T-helper 2 cell (primary cell): Measurements from ENCODE around the gene RPRD1B.
"Not testable (repeated sequence)": the region's sequence is repeated elsewhere in the genome, so short reads cannot be mapped to it uniquely, and the experiment has no call there.

Experiments
- DNase-seq, 5 experiments: peaks; one replicate each; pipeline versions ENCODE4 v3.0.0 to v3.0.0-alpha.2; 2012 to 2022

Gene RPRD1B

GRCh38 chr20:38075161-38075998 lies 41.8 kb downstream of the RPRD1B start:
- no peak for DNase-seq

GRCh38 chr20:38076548-38076947 lies 43.0 kb downstream of the RPRD1B start:
- no peak for DNase-seq

GRCh38 chr20:38078084-38078483 lies 44.5 kb downstream of the RPRD1B start:
- DNase-seq = no peak

- no peak for DNase-seq
Observed at GRCh38 chr20:38079353-38079752, 45.8 kb downstream of the RPRD1B start.

- no peak for DNase-seq
Observed at GRCh38 chr20:38081575-38081974, 48.0 kb downstream of the RPRD1B start.

- no peak for DNase-seq
Observed at GRCh38 chr20:38082894-38083293, 49.3 kb downstream of the RPRD1B start.

- no peak for DNase-seq
Observed at GRCh38 chr20:38083338-38084048, 49.9 kb downstream of the RPRD1B start.

GRCh38 chr20:38084425-38084951 lies 50.9 kb downstream of the RPRD1B start:
- DNase-seq = no peak

- DNase-seq = no peak
Observed at GRCh38 chr20:38085026-38085425, 51.5 kb downstream of the RPRD1B start.

- DNase-seq = no peak
Observed at GRCh38 chr20:38089500-38089899, 56.0 kb downstream of the RPRD1B start.

- no peak for DNase-seq
Observed at GRCh38 chr20:38090061-38090460, 56.5 kb downstream of the RPRD1B start.

GRCh38 chr20:38091441-38092216 lies 58.1 kb downstream of the RPRD1B start:
- DNase-seq = peak in 1 of 5 experiments; percentile 18

GRCh38 chr20:38092260-38092857 lies 58.8 kb downstream of the RPRD1B start:
- no peak for DNase-seq

- DNase-seq = no peak
Observed at GRCh38 chr20:38092915-38093314, 59.4 kb downstream of the RPRD1B start.

GRCh38 chr20:38093641-38094077 lies 60.1 kb downstream of the RPRD1B start:
- DNase-seq = no peak

- peak in 2 of 5 experiments; percentile 9 to 72 for DNase-seq
Observed at GRCh38 chr20:38094373-38094891, 60.9 kb downstream of the RPRD1B start.

GRCh38 chr20:38095017-38095686 lies 61.6 kb downstream of the RPRD1B start:
- no peak for DNase-seq

- no peak for DNase-seq
Observed at GRCh38 chr20:38098952-38099351, 65.4 kb downstream of the RPRD1B start.

- not testable (repeated sequence) for DNase-seq
Observed at GRCh38 chr20:38102206-38102605, 68.7 kb downstream of the RPRD1B start.

GRCh38 chr20:38104285-38104684 lies 70.7 kb downstream of the RPRD1B start:
- DNase-seq = no peak

GRCh38 chr20:38106461-38106860 lies 72.9 kb downstream of the RPRD1B start:
- no peak for DNase-seq

- not testable (repeated sequence) for DNase-seq
Observed at GRCh38 chr20:38107386-38107785, 73.8 kb downstream of the RPRD1B start.
